ENCODE data around the gene EEF2.

GRCh38 chr19:4032436-4032835 lies 47.2 kb upstream of the EEF2 start:
- no peak for TF ChIP-seq GATA3 (IDR thresholded peaks at IDR 0.05; ENCODE audit: low read depth, low read length)
- TF ChIP-seq GATA2 (IDR thresholded peaks at IDR 0.05; ENCODE audit: low read depth, low read length): no peak

Data from SH-SY5Y (cell line).